Gastroesophageal sphincter (tissue), 3 donors: ENCODE results near the gene GPR142.

Source experiments
- EP300 ChIP-seq: sonication (generic); formaldehyde crosslinking; IDR thresholded peaks from one replicate; pipeline ENCODE4 v1.6.1; 2017; ENCODE audit warnings: antibody characterized with exemption, mild to moderate bottlenecking
- POLR2A ChIP-seq, 2 donors: fragments of 450-650 bp; IDR thresholded peaks; one replicate each; pipeline ENCODE4 v1.6.1; 2017; ENCODE audit warnings: antibody characterized with exemption in 2 of 2, mild to moderate bottlenecking in 2 of 2, moderate library complexity in 1 of 2
- POLR2AphosphoS5 ChIP-seq: sonication (generic); formaldehyde crosslinking; IDR thresholded peaks from one replicate; pipeline ENCODE4 v1.6.1; 2017; ENCODE audit warnings: antibody characterized with exemption
- TF ChIP-seq, protein P1 (sequence below), 4 experiments: fragments of 200-600 bp in 2 of 4; fragments of 450-650 bp in 2 of 4; sonication (generic) in 1 of 4; IDR thresholded peaks; one replicate each; pipeline ENCODE4 v1.5.1; 2017 to 2019; ENCODE audit warnings: antibody characterized with exemption in 4 of 4, mild to moderate bottlenecking in 2 of 4, moderate library complexity in 2 of 4

DNA sequence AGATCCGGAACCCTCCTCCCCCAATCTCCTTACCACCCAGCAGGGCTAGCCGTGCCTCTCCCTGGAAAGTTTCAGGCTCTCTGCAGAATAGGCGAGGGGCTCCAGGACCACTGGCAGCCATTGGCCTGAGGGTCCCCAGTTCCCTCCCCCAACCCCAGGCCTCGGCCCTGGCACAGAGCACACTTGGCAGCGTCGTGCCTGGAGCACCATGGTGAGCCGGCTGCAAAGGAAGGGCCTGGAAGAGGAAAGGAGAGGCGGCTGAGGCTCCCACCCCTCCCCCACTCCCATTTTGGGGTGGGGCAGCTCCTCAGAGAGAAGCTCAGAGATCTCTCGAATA is 5.3 kb upstream of the GPR142 start:
- no peak for TF ChIP-seq POLR2A (IDR thresholded peaks at IDR 0.05)
- TF ChIP-seq EP300, result no peak
- TF ChIP-seq, protein P1, sequence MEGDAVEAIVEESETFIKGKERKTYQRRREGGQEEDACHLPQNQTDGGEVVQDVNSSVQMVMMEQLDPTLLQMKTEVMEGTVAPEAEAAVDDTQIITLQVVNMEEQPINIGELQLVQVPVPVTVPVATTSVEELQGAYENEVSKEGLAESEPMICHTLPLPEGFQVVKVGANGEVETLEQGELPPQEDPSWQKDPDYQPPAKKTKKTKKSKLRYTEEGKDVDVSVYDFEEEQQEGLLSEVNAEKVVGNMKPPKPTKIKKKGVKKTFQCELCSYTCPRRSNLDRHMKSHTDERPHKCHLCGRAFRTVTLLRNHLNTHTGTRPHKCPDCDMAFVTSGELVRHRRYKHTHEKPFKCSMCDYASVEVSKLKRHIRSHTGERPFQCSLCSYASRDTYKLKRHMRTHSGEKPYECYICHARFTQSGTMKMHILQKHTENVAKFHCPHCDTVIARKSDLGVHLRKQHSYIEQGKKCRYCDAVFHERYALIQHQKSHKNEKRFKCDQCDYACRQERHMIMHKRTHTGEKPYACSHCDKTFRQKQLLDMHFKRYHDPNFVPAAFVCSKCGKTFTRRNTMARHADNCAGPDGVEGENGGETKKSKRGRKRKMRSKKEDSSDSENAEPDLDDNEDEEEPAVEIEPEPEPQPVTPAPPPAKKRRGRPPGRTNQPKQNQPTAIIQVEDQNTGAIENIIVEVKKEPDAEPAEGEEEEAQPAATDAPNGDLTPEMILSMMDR (IDR thresholded peaks at IDR 0.05), result no peak
- no peak for TF ChIP-seq POLR2AphosphoS5
